Tibial nerve (tissue), 4 donors: ENCODE results near the gene MEA1.

Experiments used
- EP300 ChIP-seq, 2 donors: sonication (generic); formaldehyde crosslinking; IDR thresholded peaks; one replicate each; pipeline ENCODE4 v1.6.1; 2017; ENCODE audit warnings: antibody characterized with exemption in 2 of 2, mild to moderate bottlenecking in 1 of 2
- POLR2A ChIP-seq, 2 donors: fragments of 450-650 bp; IDR thresholded peaks; one replicate each; pipeline ENCODE4 v1.6.1; 2017; ENCODE audit warnings: antibody characterized with exemption in 2 of 2, mild to moderate bottlenecking in 2 of 2, moderate library complexity in 2 of 2
- TF ChIP-seq, protein P1 (sequence below), 5 experiments: fragments of 200-600 bp in 3 of 5; fragments of 450-650 bp in 2 of 5; sonication (generic) in 3 of 5; IDR thresholded peaks; one replicate each; pipeline ENCODE4 v1.5.1; 2016 to 2019; ENCODE audit warnings: antibody characterized with exemption in 5 of 5, mild to moderate bottlenecking in 3 of 5, moderate library complexity in 2 of 5

- TF ChIP-seq, protein P1, sequence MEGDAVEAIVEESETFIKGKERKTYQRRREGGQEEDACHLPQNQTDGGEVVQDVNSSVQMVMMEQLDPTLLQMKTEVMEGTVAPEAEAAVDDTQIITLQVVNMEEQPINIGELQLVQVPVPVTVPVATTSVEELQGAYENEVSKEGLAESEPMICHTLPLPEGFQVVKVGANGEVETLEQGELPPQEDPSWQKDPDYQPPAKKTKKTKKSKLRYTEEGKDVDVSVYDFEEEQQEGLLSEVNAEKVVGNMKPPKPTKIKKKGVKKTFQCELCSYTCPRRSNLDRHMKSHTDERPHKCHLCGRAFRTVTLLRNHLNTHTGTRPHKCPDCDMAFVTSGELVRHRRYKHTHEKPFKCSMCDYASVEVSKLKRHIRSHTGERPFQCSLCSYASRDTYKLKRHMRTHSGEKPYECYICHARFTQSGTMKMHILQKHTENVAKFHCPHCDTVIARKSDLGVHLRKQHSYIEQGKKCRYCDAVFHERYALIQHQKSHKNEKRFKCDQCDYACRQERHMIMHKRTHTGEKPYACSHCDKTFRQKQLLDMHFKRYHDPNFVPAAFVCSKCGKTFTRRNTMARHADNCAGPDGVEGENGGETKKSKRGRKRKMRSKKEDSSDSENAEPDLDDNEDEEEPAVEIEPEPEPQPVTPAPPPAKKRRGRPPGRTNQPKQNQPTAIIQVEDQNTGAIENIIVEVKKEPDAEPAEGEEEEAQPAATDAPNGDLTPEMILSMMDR (IDR thresholded peaks at IDR 0.05) = no peak
- TF ChIP-seq EP300 (IDR thresholded peaks at IDR 0.05) = no peak
- no peak for TF ChIP-seq POLR2A (IDR thresholded peaks at IDR 0.05)
Observed at GRCh38 chr6:42969934-42970333, 43.8 kb downstream of the MEA1 start.
